HepG2 (cell line): ENCODE data around the gene STN1. TPM values are rescaled to one million over a fixed set of nuclear protein-coding genes. Genes with fewer than 3 reads are reported as not detected.

Experiments used
- ATAC-seq: fragments of 200-7000 bp; cut with Tn5 transposase; 3 replicates; pipeline ENCODE4 v1.9.1; 2020; ENCODE audit warnings: mild to moderate bottlenecking, moderate library complexity
- BruUV-seq: library from RNA; stranded (reverse); fragments of 400-500 nt; replicated peaks from 2 replicates; lab custom pipeline; 2021; lab: Mats Ljungman, UMichigan
- CTCF ChIA-PET: fragments of 300-600 bp; formaldehyde crosslinking; extraction: SDS; loops from one replicate; lab custom pipeline; 2021; ENCODE audit warnings: low total read pairs, inconsistent platforms, low intra/inter-chr PET ratio; lab: Yijun Ruan, JAX
- POLR2A ChIA-PET: fragments of 350-600 bp; sonication (Branson Sonifier 250); formaldehyde crosslinking; loops from one replicate; lab custom pipeline; 2020; ENCODE audit warnings: antibody characterized with exemption, inconsistent platforms; lab: Yijun Ruan, JAX
- DNase-seq: peaks from one replicate; pipeline ENCODE4 v3.0.0-alpha.2; 2015; ENCODE audit warnings: low spot score
- FAIRE-seq: peaks from 3 replicates; lab custom pipeline; 2011; peaks lifted over from hg19 to GRCh38; lab: Jason Lieb, UNC
- H2AFZ ChIP-seq: one replicate; pipeline ENCODE4 v1.6.1; 2011; ENCODE audit warnings: low read length, inconsistent platforms
- H3K27ac ChIP-seq: fragments of 300-600 bp; 3 replicates; pipeline ENCODE4 v1.8.0; 2011; ENCODE audit warnings: mixed run types, mild to moderate bottlenecking, mixed read lengths, low read length, inconsistent platforms; ENCODE audit not compliant: insufficient read depth; ENCODE audit errors: extremely low read length
- H3K27me3 ChIP-seq, 2 experiments: fragments of 200-600 bp in 1 of 2; 2 replicates in 1 of 2; 3 replicates in 1 of 2; pipeline versions ENCODE4 v1.6.0 to v1.8.0; 2011; ENCODE audit warnings: low read length in 2 of 2, mild to moderate bottlenecking in 2 of 2, moderate library complexity in 2 of 2, inconsistent platforms in 1 of 2; ENCODE audit not compliant: insufficient read depth in 2 of 2, control insufficient read depth in 1 of 2
- H3K36me3 ChIP-seq, 2 experiments: fragments of 200-600 bp in 1 of 2; replicated peaks in 1 of 2; 2 replicates in 1 of 2; 3 replicates in 1 of 2; pipeline versions ENCODE4 v1.5.1 to v1.8.0; 2011; ENCODE audit warnings: low read length in 2 of 2, inconsistent platforms in 1 of 2; ENCODE audit not compliant: insufficient read depth in 2 of 2, control insufficient read depth in 1 of 2
- H3K4me1 ChIP-seq: 2 replicates; pipeline ENCODE4 v1.5.1; 2012; ENCODE audit warnings: low read length, inconsistent platforms; ENCODE audit not compliant: insufficient read depth
- H3K4me2 ChIP-seq: 2 replicates; pipeline ENCODE4 v1.6.0; 2011; ENCODE audit warnings: low read depth, low read length, inconsistent platforms
- H3K4me3 ChIP-seq, 3 experiments: fragments of 200-600 bp in 1 of 3; sonication (generic), shearing (Covaris generic) in 1 of 3; replicated peaks in 1 of 3; 2 replicates each; pipeline ENCODE4 v1.5.1; 2011 to 2016; ENCODE audit warnings: low read length in 3 of 3, inconsistent platforms in 2 of 3, low read depth in 2 of 3, mild to moderate bottlenecking in 2 of 3, control low read depth in 1 of 3, mixed read lengths in 1 of 3; ENCODE audit not compliant: insufficient read depth in 1 of 3
- H3K79me2 ChIP-seq: one replicate; pipeline ENCODE4 v1.6.1; 2011; ENCODE audit warnings: low read length, inconsistent platforms; ENCODE audit not compliant: insufficient read depth
- H3K9ac ChIP-seq: 2 replicates; pipeline ENCODE4 v1.6.0; 2011; ENCODE audit warnings: mild to moderate bottlenecking, low read depth, low read length, inconsistent platforms; ENCODE audit not compliant: insufficient read depth
- H3K9me3 ChIP-seq: 2 replicates; pipeline ENCODE4 v1.5.1; 2012; ENCODE audit warnings: mild to moderate bottlenecking, low read length
- H4K20me1 ChIP-seq: 2 replicates; pipeline ENCODE4 v1.6.0; 2011; ENCODE audit warnings: inconsistent platforms, mild to moderate bottlenecking, low read length, moderate library complexity; ENCODE audit not compliant: insufficient read depth
- CCDC6 ChIP-seq: sonication (generic); formaldehyde crosslinking; IDR thresholded peaks from 2 replicates; pipeline ENCODE4 v1.8.1; 2022; ENCODE audit warnings: mild to moderate bottlenecking, missing genetic modification reagents, moderate library complexity
- GABPB1 ChIP-seq: IDR thresholded peaks from 2 replicates; pipeline ENCODE4 v1.6.1; 2016; ENCODE audit warnings: mild to moderate bottlenecking, missing genetic modification reagents, moderate library complexity, missing compliant biosample characterization
- NFIC ChIP-seq: IDR thresholded peaks from 2 replicates; pipeline ENCODE4 v1.6.1; 2012; ENCODE audit warnings: mild to moderate bottlenecking, low read length, inconsistent platforms
- NR3C1 ChIP-seq: sonication (generic); formaldehyde crosslinking; IDR thresholded peaks from 2 replicates; pipeline ENCODE4 v1.4.0; 2020; ENCODE audit warnings: missing genetic modification reagents
- ZFP36 ChIP-seq: fragments of 150-350 bp; IDR thresholded peaks from 2 replicates; pipeline ENCODE4 v1.6.1; 2018; ENCODE audit warnings: borderline replicate concordance, low read length, low read depth; ENCODE audit not compliant: partially characterized antibody
- ZFP90 ChIP-seq: sonication (generic); formaldehyde crosslinking; IDR thresholded peaks from 2 replicates; pipeline ENCODE4 v1.8.0; 2022; ENCODE audit warnings: missing genetic modification reagents, mild to moderate bottlenecking, inconsistent platforms, borderline replicate concordance
- ZNF251 ChIP-seq: sonication (generic); formaldehyde crosslinking; IDR thresholded peaks from 2 replicates; pipeline ENCODE4 v1.9.0; 2021; ENCODE audit warnings: mild to moderate bottlenecking, missing genetic modification reagents
- ZNF746 ChIP-seq: sonication (generic); formaldehyde crosslinking; IDR thresholded peaks from 2 replicates; pipeline ENCODE4 v1.8.0; 2022; ENCODE audit warnings: mild to moderate bottlenecking, missing genetic modification reagents
- ZNF83 ChIP-seq: sonication (generic); formaldehyde crosslinking; IDR thresholded peaks from 2 replicates; pipeline ENCODE4 v1.4.0; 2020; ENCODE audit warnings: missing genetic modification reagents, mild to moderate bottlenecking, borderline replicate concordance
- WGBS: methylation state at CpG from one replicate; pipeline ENCODE4 v1.1.6; 2017; ENCODE audit warnings: low lambda C conversion rate; 5-methylcytosine and 5-hydroxymethylcytosine counted together
- in situ Hi-C: cut with HindIII; loops from 2 replicates; pipeline ENCODE4 v1.10.0; 2017; ENCODE audit warnings: low pct_unique_long_range_greater_than_20kb; ENCODE audit not compliant: extremely low pct_ligation_motif_present
- intact Hi-C: fragments of 100-400 bp; cut with micrococcal nuclease; formaldehyde crosslinking; loops from one replicate; pipeline ENCODE4 v1.10.0; 2022; ENCODE audit not compliant: unreplicated experiment
- polyA plus RNA-seq, 8 experiments: library from polyadenylated mRNA; depleted of rRNA in 3 of 8; stranded (reverse) in 7 of 8; unstranded in 1 of 8; fragments of >200 nt; fragmentation: Illumina TruSeq in 4 of 8; extraction: Trizol in 4 of 8; gene quantifications; 2 replicates each; pipeline versions ENCODE4 v1.2.1 to v1.2.3, GENCODE V29; 2011 to 2016; ENCODE audit warnings: low read depth in 4 of 8, missing spikeins in 1 of 8, mixed read lengths in 1 of 8; ENCODE audit not compliant: insufficient read depth in 1 of 8
- total RNA-seq, 5 experiments: library from RNA; depleted of rRNA; stranded (reverse); fragments of >200 nt; fragmentation: Illumina TruSeq; extraction: Trizol; gene quantifications; 2 replicates each; pipeline ENCODE4 v1.2.3, GENCODE V29; 2016; ENCODE audit warnings: low read depth in 1 of 5
- TF ChIP-seq, protein P1 (sequence below): sonication (generic); formaldehyde crosslinking; conservative IDR thresholded peaks from 2 replicates; pipeline ENCODE4 v1.4.0; 2020; ENCODE audit warnings: missing genetic modification reagents
- TF ChIP-seq, protein P2 (sequence below): IDR thresholded peaks from 2 replicates; pipeline ENCODE4 v1.6.1; 2018; ENCODE audit warnings: missing genetic modification reagents, mild to moderate bottlenecking, missing compliant biosample characterization

STN1 gene
- total and polyA plus RNA-seq, 2 of the 13 experiments (the other 11 are each of a cell fraction or from before 2014, with no cell fraction given) = 17.6 to 22.7 TPM

DNA sequence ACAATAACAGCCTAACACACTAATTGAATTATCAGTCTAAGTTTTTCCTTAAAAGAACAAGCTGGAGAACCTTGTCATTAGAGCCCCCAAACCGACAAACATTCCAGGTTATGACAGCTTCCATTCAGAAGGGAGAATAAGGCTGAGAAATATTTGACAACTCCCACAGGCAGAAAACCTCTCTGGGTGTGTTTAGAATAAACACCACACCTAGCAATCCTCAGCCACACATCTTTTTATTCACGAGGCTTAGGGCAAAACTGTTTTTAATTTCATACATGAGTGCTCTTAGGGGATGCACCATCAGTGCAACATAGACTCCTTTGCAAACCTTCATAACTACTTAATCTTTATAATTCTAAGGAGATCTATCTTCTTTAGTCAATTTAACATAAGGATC, 24.2 kb downstream of the STN1 start:
- H2AFZ ChIP-seq = no peak overlapping the region
- H3K36me3 ChIP-seq = peaks cover 4 to 29% of the 10 kb centered on the region in 2 experiments; a peak in 3 of 5 replicates
- ChIA-PET CTCF (no interaction called here), POLR2A (no interaction called here)
- no peak overlapping the region for H3K4me3 ChIP-seq
- H3K27me3 ChIP-seq = no peaks in the 10 kb centered on the region; a peak in 1 of 5 replicates
- peaks cover 16% of the 10 kb centered on the region for H3K4me1 ChIP-seq
- intact Hi-C loops = no loop called here
- no peak overlapping the region for H3K27ac ChIP-seq
- FAIRE-seq (no peak), ATAC-seq (no peak), DNase-seq (no peak)
- H3K79me2 ChIP-seq = no peaks in the 10 kb centered on the region
- in situ Hi-C loops = no loop called here
- H3K9me3 ChIP-seq = no peaks in the 10 kb centered on the region
- 89% methylated on average over 2 of the region's 2 CpGs for WGBS
- no TSS peak for BruUV-seq
- H3K4me2 ChIP-seq = no peak overlapping the region
- TF ChIP-seq NR3C1 (no peak), ZNF251 (CRISPR knock-in tag) (no peak)
- TF ChIP-seq, protein P1, sequence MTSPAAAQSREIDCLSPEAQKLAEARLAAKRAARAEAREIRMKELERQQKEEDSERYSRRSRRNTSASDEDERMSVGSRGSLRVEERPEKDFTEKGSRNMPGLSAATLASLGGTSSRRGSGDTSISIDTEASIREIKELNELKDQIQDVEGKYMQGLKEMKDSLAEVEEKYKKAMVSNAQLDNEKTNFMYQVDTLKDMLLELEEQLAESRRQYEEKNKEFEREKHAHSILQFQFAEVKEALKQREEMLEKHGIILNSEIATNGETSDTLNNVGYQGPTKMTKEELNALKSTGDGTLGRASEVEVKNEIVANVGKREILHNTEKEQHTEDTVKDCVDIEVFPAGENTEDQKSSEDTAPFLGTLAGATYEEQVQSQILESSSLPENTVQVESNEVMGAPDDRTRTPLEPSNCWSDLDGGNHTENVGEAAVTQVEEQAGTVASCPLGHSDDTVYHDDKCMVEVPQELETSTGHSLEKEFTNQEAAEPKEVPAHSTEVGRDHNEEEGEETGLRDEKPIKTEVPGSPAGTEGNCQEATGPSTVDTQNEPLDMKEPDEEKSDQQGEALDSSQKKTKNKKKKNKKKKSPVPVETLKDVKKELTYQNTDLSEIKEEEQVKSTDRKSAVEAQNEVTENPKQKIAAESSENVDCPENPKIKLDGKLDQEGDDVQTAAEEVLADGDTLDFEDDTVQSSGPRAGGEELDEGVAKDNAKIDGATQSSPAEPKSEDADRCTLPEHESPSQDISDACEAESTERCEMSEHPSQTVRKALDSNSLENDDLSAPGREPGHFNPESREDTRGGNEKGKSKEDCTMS (CRISPR knock-in tag) = no peak
- H4K20me1 ChIP-seq = no peaks in the 10 kb centered on the region
- H3K9ac ChIP-seq = no peak overlapping the region

DNA sequence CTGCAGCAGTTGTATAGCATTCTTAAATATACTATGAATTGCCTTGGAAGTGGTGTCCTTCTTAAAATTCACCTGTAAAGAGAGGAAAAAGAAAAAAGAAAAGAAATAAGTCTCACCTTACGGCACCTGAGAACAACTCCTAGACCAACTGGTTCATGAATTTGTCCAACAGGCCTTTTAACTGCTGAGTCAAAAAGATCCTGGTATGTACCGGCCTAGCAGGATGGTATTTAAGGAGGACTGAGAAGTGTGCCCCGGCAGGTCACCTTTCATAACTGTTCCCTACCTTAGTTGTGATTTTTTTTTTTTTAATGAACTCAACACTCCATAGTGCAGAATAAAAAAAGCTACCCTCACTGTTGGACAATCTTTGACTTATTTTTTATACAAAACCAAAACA, 25.8 kb downstream of the STN1 start:
- ChIA-PET CTCF (no interaction called here), POLR2A (no interaction called here)
- peaks cover 5 to 17% of the 10 kb centered on the region in 2 experiments; a peak in 4 of 5 replicates for H3K36me3 ChIP-seq
- H3K79me2 ChIP-seq = no peaks in the 10 kb centered on the region
- no peak for FAIRE-seq
- no peak for ATAC-seq
- no peak overlapping the region for H2AFZ ChIP-seq
- no peak overlapping the region for H3K4me3 ChIP-seq
- H3K9me3 ChIP-seq = no peaks in the 10 kb centered on the region
- intact Hi-C loops = no loop called here
- 97% methylated on average over 3 of the region's 3 CpGs for WGBS
- TF ChIP-seq, protein P2, sequence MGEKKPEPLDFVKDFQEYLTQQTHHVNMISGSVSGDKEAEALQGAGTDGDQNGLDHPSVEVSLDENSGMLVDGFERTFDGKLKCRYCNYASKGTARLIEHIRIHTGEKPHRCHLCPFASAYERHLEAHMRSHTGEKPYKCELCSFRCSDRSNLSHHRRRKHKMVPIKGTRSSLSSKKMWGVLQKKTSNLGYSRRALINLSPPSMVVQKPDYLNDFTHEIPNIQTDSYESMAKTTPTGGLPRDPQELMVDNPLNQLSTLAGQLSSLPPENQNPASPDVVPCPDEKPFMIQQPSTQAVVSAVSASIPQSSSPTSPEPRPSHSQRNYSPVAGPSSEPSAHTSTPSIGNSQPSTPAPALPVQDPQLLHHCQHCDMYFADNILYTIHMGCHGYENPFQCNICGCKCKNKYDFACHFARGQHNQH = no peak
- TF ChIP-seq ZFP36 (no peak), CCDC6 (CRISPR knock-in tag) (no peak), GABPB1 (CRISPR knock-in tag) (no peak), ZNF746 (no peak), NFIC (no peak), ZFP90 (no peak), ZNF83 (CRISPR knock-in tag) (no peak)
- H3K4me2 ChIP-seq = no peak overlapping the region
- H3K27ac ChIP-seq = no peak overlapping the region
- no TSS peak for BruUV-seq
- DNase-seq = no peak
- no peak overlapping the region for H3K9ac ChIP-seq
- peaks cover 30% of the 10 kb centered on the region for H3K4me1 ChIP-seq
- in situ Hi-C loops = no loop called here
- H3K27me3 ChIP-seq = no peaks in the 10 kb centered on the region; a peak in 1 of 5 replicates
- no peaks in the 10 kb centered on the region for H4K20me1 ChIP-seq
